Panc1 (cell line): ENCODE results near the gene ERC2.

Experiments used
- CTCF ChIP-seq: fragments of 450-650 bp; IDR thresholded peaks from 2 replicates; pipeline ENCODE4 v1.5.1; 2017; ENCODE audit warnings: mild to moderate bottlenecking
- POLR2AphosphoS5 ChIP-seq: IDR thresholded peaks from 2 replicates; pipeline ENCODE4 v1.6.1; 2012; ENCODE audit warnings: mild to moderate bottlenecking, low read depth, low read length, moderate library complexity
- REST ChIP-seq, 2 experiments: IDR thresholded peaks; 2 replicates each; pipeline ENCODE4 v1.6.1; 2011 to 2012; ENCODE audit warnings: low read depth in 2 of 2, control low read depth in 1 of 2, low read length in 1 of 2, mild to moderate bottlenecking in 1 of 2, moderate library complexity in 1 of 2; ENCODE audit not compliant: insufficient read depth in 1 of 2
- SIN3A ChIP-seq: IDR thresholded peaks from 2 replicates; pipeline ENCODE4 v1.6.1; 2012; ENCODE audit warnings: low read depth, mild to moderate bottlenecking, low read length, moderate library complexity, borderline replicate concordance; ENCODE audit not compliant: insufficient read depth
- TCF7L2 ChIP-seq: IDR thresholded peaks from 2 replicates; pipeline ENCODE4 v1.6.1; 2011; ENCODE audit warnings: mild to moderate bottlenecking, low read depth, low read length, inconsistent platforms

- TF ChIP-seq CTCF (no peak), POLR2AphosphoS5 (no peak), TCF7L2 (no peak), REST (IDR thresholded peaks at IDR 0.05; ENCODE audit: insufficient read depth in 1 of 2, low read depth in 2 of 2, low read length in 1 of 2) (no peak), SIN3A (no peak)
Measured at GRCh38 chr3:55690177-55690576, 778.1 kb downstream of the ERC2 start.
